Thyroid gland (tissue), 4 donors: ENCODE measurements around the gene IQSEC1. TPM values are rescaled to one million over a fixed set of nuclear protein-coding genes. Genes with fewer than 3 reads are reported as not detected.

Experiments
- DNase-seq, 2 donors: peaks; one replicate each; pipeline ENCODE4 v3.0.0-alpha.2; 2019
- H3K27ac ChIP-seq, 3 donors: fragments of 200-600 bp; sonication (generic); 1 replicate in 2 of 3; 2 replicates in 1 of 3; pipeline ENCODE4 v1.5.1; 2016 to 2019; ENCODE audit warnings: mild to moderate bottlenecking in 1 of 3, moderate library complexity in 1 of 3
- H3K27me3 ChIP-seq: fragments of 200-600 bp; sonication (generic); one replicate; pipeline ENCODE4 v1.5.1; 2019
- H3K36me3 ChIP-seq, 2 donors: fragments of 200-600 bp; sonication (generic); one replicate each; pipeline ENCODE4 v1.5.1; 2016 to 2019
- H3K4me1 ChIP-seq, 2 donors: fragments of 200-600 bp; sonication (generic); one replicate each; pipeline ENCODE4 v1.5.1; 2017 to 2019
- H3K4me3 ChIP-seq, 3 donors: fragments of 200-600 bp; sonication (generic); replicated peaks in 1 of 3; 1 replicate in 2 of 3; 2 replicates in 1 of 3; pipeline ENCODE4 v1.5.1; 2016; ENCODE audit warnings: mild to moderate bottlenecking in 1 of 3
- H3K9me3 ChIP-seq: fragments of 200-600 bp; sonication (generic); one replicate; pipeline ENCODE4 v1.5.1; 2017
- POLR2A ChIP-seq, 2 donors: fragments of 450-650 bp; IDR thresholded peaks; one replicate each; pipeline ENCODE4 v1.6.1; 2017; ENCODE audit warnings: antibody characterized with exemption in 2 of 2, mild to moderate bottlenecking in 2 of 2, moderate library complexity in 1 of 2
- WGBS, 2 donors: methylation state at CpG; one replicate each; pipeline ENCODE4 v1.1.5; 2017; 5-methylcytosine and 5-hydroxymethylcytosine counted together
- intact Hi-C: fragments of 100-400 bp; cut with DNase I; formaldehyde crosslinking; loops from one replicate; pipeline ENCODE4 v1.15.1; 2023
- total RNA-seq, 4 donors: library from RNA; depleted of rRNA; stranded (reverse); fragments of >200 nt; gene quantifications; one replicate each; pipeline ENCODE4 v1.2.3, GENCODE V29; 2016
- TF ChIP-seq, protein P1 (sequence below), 6 experiments: fragments of 200-600 bp in 3 of 6; fragments of 450-650 bp in 3 of 6; sonication (generic) in 3 of 6; IDR thresholded peaks; one replicate each; pipeline ENCODE4 v1.5.1; 2016 to 2019; ENCODE audit warnings: antibody characterized with exemption in 6 of 6, mild to moderate bottlenecking in 2 of 6, inconsistent platforms in 1 of 6, moderate library complexity in 1 of 6

IQSEC1 gene
- total RNA-seq, 4 donors from 2014 or later = 37.1 to 48.3 (median 38.9) TPM

GRCh38 chr3:13046569-13047274 is 26.5 kb downstream of the IQSEC1 start:
- WGBS, 2 donors = 68 to 79% methylated on average over 10 to 14 of the region's 15 CpGs
- DNase-seq = no peak
- H3K27ac ChIP-seq = no peak overlapping the region

DNA sequence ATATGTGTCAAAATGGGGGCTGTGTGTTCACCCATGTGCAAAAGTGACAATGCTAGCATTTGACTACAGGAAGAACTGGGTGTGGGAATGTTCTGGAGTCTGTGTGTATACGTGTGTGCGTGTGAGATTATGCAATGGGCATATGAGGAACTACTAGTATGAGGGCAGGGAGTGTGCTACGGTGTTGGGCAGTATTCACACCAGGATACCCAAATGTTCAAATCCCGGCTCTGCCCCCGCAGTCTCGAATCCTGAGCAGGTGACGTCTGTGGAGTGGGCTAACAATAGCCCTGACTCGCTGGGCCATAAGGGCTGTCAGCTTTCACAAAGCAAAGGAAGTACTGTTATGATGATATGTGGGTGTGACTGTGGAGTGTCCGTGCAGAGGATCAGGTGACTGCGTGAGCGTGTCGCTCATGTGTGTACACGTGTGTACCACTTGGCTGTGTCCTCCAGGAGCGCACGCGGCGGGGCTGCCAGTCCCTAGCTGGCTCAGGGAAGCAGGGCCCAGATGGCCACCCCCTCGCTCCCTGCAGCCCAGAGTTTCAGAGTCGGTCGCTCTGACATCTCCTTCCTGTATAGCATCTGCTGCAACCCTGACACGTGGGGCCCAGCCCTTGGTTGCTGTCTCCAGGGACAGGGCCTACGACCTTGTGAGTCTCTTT is 27.2 kb downstream of the IQSEC1 start:
- Histone ChIP-seq H3K36me3 (no peaks in the 10 kb centered on the region), H3K9me3 (no peaks in the 10 kb centered on the region), H3K27me3 (no peaks in the 10 kb centered on the region), H3K4me3 (no peak overlapping the region), H3K4me1 (peaks cover 0 to 2% of the 10 kb centered on the region in 2 donors), H3K27ac (no peak overlapping the region)
- no peak for DNase-seq
- intact Hi-C loops = no loop called here
- TF ChIP-seq POLR2A (IDR thresholded peaks at IDR 0.05) = no peak
- TF ChIP-seq, protein P1, sequence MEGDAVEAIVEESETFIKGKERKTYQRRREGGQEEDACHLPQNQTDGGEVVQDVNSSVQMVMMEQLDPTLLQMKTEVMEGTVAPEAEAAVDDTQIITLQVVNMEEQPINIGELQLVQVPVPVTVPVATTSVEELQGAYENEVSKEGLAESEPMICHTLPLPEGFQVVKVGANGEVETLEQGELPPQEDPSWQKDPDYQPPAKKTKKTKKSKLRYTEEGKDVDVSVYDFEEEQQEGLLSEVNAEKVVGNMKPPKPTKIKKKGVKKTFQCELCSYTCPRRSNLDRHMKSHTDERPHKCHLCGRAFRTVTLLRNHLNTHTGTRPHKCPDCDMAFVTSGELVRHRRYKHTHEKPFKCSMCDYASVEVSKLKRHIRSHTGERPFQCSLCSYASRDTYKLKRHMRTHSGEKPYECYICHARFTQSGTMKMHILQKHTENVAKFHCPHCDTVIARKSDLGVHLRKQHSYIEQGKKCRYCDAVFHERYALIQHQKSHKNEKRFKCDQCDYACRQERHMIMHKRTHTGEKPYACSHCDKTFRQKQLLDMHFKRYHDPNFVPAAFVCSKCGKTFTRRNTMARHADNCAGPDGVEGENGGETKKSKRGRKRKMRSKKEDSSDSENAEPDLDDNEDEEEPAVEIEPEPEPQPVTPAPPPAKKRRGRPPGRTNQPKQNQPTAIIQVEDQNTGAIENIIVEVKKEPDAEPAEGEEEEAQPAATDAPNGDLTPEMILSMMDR (IDR thresholded peaks at IDR 0.05) = no peak
- 71 to 77% methylated on average over 21 of the region's 22 CpGs for WGBS, 2 donors

More at GRCh38 chr3:13046569-13047274, 26.5 kb downstream of the IQSEC1 start:
- Histone ChIP-seq H3K4me3 (no peak overlapping the region), H3K9me3 (no peaks in the 10 kb centered on the region), H3K36me3 (no peaks in the 10 kb centered on the region), H3K27me3 (no peaks in the 10 kb centered on the region), H3K4me1 (peaks cover 0 to 5% of the 10 kb centered on the region in 2 donors)
- intact Hi-C loops = no loop called here
- no peak for TF ChIP-seq POLR2A (IDR thresholded peaks at IDR 0.05)
- TF ChIP-seq, protein P1 (IDR thresholded peaks at IDR 0.05) = no peak

DNA sequence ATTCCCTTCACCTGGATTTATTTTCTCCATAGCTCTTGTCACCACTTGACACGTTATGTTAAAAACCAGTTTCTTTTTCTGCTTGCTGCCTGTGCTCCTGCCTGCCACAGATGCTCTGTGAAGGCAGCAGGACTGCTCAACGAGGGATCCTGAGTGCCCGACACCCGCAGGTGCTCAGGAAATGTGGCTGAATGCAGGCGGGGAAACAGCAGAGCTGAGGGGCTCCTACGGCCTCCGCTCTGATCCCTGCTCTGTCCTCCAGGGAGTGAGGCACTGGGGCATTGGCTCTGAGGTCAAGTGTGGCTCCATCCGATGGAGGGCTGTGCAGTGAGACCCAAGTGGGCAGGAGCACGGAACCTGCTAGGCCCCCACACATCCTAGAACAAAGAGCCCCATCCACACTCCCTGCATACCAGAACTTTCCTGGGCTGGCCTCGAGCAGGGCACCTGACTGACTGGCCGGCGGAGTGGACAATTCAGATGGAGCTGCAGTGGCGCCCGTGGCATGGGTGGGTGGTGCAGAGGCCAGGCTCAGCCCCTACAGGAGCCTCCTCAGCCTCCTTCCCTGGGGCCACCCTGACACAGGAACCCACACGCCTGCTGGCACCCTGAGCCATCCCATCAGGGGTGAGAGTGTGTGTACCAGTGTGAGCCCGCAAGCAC is 27.9 kb downstream of the IQSEC1 start:
- WGBS, 2 donors = 76 to 90% methylated on average over 15 to 16 of the region's 16 CpGs
- intact Hi-C loops = no loop called here
- H3K27me3 ChIP-seq = no peaks in the 10 kb centered on the region

GRCh38 chr3:13044496-13045240 is 28.6 kb downstream of the IQSEC1 start:
- H3K4me1 ChIP-seq = no peaks in the 10 kb centered on the region
- no peaks in the 10 kb centered on the region for H3K36me3 ChIP-seq
- DNase-seq = no peak
- H3K27me3 ChIP-seq = no peaks in the 10 kb centered on the region
- H3K27ac ChIP-seq = no peak overlapping the region
- intact Hi-C loops = no loop called here
- no peak overlapping the region for H3K4me3 ChIP-seq
- no peak for TF ChIP-seq POLR2A (IDR thresholded peaks at IDR 0.05)
- TF ChIP-seq, protein P1 (IDR thresholded peaks at IDR 0.05) = no peak
- H3K9me3 ChIP-seq = no peaks in the 10 kb centered on the region
- WGBS, 2 donors = 75 to 77% methylated on average over 9 to 12 of the region's 13 CpGs

More for the DNA sequence above, 27.9 kb downstream of the IQSEC1 start:
- no peaks in the 10 kb centered on the region for H3K36me3 ChIP-seq
- no peak overlapping the region for H3K27ac ChIP-seq
- H3K4me1 ChIP-seq = no peaks in the 10 kb centered on the region
- no peak for DNase-seq
- TF ChIP-seq, protein P1 (IDR thresholded peaks at IDR 0.05) = no peak
- no peak for TF ChIP-seq POLR2A (IDR thresholded peaks at IDR 0.05)
- H3K9me3 ChIP-seq = no peaks in the 10 kb centered on the region
- H3K4me3 ChIP-seq = no peak overlapping the region
